GM11168 (cell line): Measurements from ENCODE around the gene ANKRD13D.

Experiments
- in situ Hi-C: fragments of 300-500 bp; cut with MboI; formaldehyde crosslinking; loops from one replicate; pipeline ENCODE4 v1.12.0; 2022; ENCODE audit warnings: low sequenced_read_pairs; ENCODE audit not compliant: unreplicated experiment

ANKRD13D gene

DNA sequence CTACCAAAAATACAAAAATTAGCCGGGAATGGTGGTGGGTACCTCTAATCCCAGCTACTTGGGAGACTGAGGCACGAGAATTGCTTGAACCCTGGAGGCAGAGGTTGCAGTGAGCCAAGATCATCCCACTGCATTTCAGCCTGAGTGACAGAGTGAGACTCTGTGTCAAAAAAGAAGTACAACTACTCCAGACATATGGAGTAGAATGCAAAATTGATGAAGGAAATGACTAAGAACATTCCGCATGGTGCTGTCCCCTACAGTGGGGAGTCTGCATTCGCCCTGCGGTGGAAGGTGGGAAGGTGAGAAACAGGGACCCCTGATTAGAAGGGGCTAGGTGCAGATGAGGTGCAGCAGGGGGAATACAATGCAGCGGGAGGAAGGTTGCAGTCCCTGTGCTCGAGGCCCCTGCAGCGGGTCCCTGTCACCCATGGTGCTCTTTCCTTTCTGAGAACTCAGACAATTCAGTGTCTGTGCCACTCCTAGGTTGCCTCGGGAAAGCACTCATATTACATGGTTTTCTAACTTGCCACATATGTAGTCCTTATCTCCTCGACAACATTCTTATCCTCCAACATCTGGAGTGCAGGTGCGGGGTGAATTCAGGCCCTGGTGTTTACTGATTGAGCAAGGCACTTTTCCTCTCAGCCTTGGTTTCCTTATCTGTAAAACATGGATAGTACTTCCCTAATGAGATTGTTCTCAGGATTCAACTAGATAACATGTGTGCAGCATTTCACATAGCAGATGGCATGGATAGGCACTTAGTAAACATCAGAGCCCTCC, 59.1 kb downstream of the ANKRD13D start:
- in situ Hi-C loops, result no loop called here

GRCh38 chr11:67349036-67349435, 59.9 kb downstream of the ANKRD13D start:
- in situ Hi-C loops, result no loop called here

DNA sequence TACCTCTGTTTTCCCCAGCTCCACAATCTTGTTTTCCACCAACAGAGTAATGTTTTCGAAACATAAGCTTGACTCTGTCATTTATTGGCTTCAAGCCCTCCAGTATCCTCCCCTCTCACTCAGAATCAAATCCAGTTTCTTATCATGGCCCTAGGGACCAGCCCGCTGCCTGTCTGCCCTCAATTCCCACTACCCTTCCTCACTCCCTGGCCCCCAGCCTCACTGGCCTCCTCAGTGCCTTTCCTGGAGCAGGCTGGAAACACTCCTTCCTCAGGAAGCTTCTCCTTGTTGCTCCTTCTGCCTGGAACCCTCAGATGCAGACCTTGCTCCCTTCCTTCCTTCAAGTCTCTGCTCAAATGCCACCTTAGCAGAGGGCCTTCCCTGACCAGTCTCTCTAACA, 60.4 kb downstream of the ANKRD13D start:
- in situ Hi-C loops, result no loop called here

- in situ Hi-C loops, result loop anchor here (5.0 kb wide), 1 partner anchor 37 kb away; no protein-coding TSS in a partner anchor
Measured at GRCh38 chr11:67349928-67350465, 60.9 kb downstream of the ANKRD13D start.

DNA sequence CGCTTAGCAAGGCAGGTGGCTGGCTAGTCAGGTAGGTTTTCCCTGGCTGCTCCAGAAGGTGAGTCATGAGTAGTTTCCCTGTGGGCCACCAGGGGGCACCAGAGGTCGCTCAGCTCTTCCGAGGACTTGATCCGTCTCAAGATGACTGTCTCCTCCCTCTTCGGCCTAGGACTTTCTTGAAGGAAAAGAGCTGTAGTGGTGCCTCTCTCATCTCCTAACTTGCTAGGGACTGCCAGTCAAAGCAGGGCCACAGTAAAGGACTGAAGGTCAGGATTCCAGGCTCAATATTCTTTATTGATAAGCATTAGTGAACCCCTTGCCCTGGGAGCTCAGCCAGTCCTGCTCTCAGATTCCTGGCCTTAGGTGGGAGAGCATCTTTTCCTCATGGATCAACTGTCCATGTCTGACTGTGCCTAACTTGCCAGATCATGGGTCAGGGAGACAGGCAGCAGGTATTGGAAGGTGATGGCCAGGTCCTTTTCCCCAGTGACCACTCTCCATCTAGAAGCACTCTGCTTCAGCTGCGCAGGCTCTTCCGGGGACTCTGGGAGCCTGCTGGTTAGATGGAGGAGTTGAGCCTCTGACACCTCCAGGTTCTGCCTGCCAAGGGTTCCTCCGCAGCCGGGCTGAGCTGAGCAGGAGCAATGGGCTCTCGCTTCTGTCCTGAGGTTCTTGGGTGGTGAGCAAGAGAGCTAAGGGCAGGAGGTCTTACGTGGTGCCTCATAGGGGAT, 62.3 kb downstream of the ANKRD13D start:
- in situ Hi-C loops, result loop anchor here (5.0 kb wide), 1 partner anchor 36 kb away; no protein-coding TSS in a partner anchor
